Hepatocyte (in vitro differentiated cells): ENCODE results near the gene RIPK1. TPM values are rescaled to one million over a fixed set of nuclear protein-coding genes. Genes with fewer than 3 reads are reported as not detected.
"Not testable (repeated sequence)": the region's sequence is repeated elsewhere in the genome, so short reads cannot be mapped to it uniquely, and the experiment has no call there.

Source experiments
- DNase-seq: peaks from one replicate; pipeline ENCODE4 v3.0.0-alpha.2; 2016; ENCODE audit warnings: low spot score
- H2AFZ ChIP-seq: fragments of 200-600 bp; sonication (generic); 2 replicates; pipeline ENCODE4 v1.6.0; 2016; ENCODE audit warnings: antibody characterized with exemption, mild to moderate bottlenecking
- H3K27ac ChIP-seq: fragments of 200-600 bp; sonication (generic); 2 replicates; pipeline ENCODE4 v1.5.1; 2016; ENCODE audit warnings: mild to moderate bottlenecking
- H3K27me3 ChIP-seq: fragments of 200-600 bp; sonication (generic); 2 replicates; pipeline ENCODE4 v1.6.1; 2016
- H3K36me3 ChIP-seq: fragments of 200-600 bp; sonication (generic); replicated peaks from 2 replicates; pipeline ENCODE4 v1.5.1; 2016; ENCODE audit warnings: low read depth; ENCODE audit not compliant: insufficient read depth
- H3K4me1 ChIP-seq: fragments of 200-600 bp; sonication (generic); 2 replicates; pipeline ENCODE4 v1.5.1; 2016; ENCODE audit warnings: mild to moderate bottlenecking, moderate library complexity; ENCODE audit not compliant: insufficient read depth
- H3K4me2 ChIP-seq: fragments of 200-600 bp; sonication (generic); 2 replicates; pipeline ENCODE4 v1.6.0; 2016
- H3K4me3 ChIP-seq: fragments of 200-600 bp; sonication (generic); 2 replicates; pipeline ENCODE4 v1.5.1; 2016; ENCODE audit warnings: mild to moderate bottlenecking
- H3K79me2 ChIP-seq: fragments of 200-600 bp; sonication (generic); 2 replicates; pipeline ENCODE4 v1.6.0; 2017; ENCODE audit warnings: mild to moderate bottlenecking
- H3K9me2 ChIP-seq: fragments of 200-600 bp; sonication (generic); replicated peaks from 2 replicates; pipeline ENCODE4 v1.6.0; 2017; ENCODE audit warnings: mild to moderate bottlenecking; ENCODE audit not compliant: insufficient read depth
- H3K9me3 ChIP-seq: fragments of 200-600 bp; sonication (generic); 2 replicates; pipeline ENCODE4 v1.5.1; 2016; ENCODE audit warnings: low read depth, mild to moderate bottlenecking
- H4K20me1 ChIP-seq: fragments of 200-600 bp; sonication (generic); 2 replicates; pipeline ENCODE4 v1.6.0; 2016; ENCODE audit warnings: mild to moderate bottlenecking; ENCODE audit not compliant: insufficient read depth, poor library complexity, severe bottlenecking
- CTCF ChIP-seq: fragments of 200-600 bp; sonication (generic); IDR thresholded peaks from 2 replicates; pipeline ENCODE4 v1.5.1; 2016; ENCODE audit warnings: antibody characterized with exemption, mild to moderate bottlenecking; ENCODE audit not compliant: poor library complexity
- EZH2 ChIP-seq: fragments of 200-600 bp; sonication (generic); IDR thresholded peaks from 2 replicates; pipeline ENCODE4 v1.6.1; 2016; ENCODE audit warnings: antibody characterized with exemption, mild to moderate bottlenecking, borderline replicate concordance
- EZH2phosphoT487 ChIP-seq: fragments of 200-600 bp; sonication (generic); IDR thresholded peaks from one replicate; pipeline ENCODE4 v1.6.1; 2018; ENCODE audit warnings: antibody characterized with exemption, mild to moderate bottlenecking, low read depth, moderate library complexity; ENCODE audit not compliant: unreplicated experiment, severe bottlenecking
- WGBS: methylation state at CpG from one replicate; pipeline ENCODE4 v1.1.6; 2016; ENCODE audit warnings: low lambda C conversion rate; ENCODE audit errors: missing lambda C conversion rate; 5-methylcytosine and 5-hydroxymethylcytosine counted together
- polyA plus RNA-seq: library from polyadenylated mRNA; unstranded; fragments of >200 nt; fragmentation: Nextera tagmentation; extraction: Ambion mirVana; gene quantifications from 2 replicates; pipeline ENCODE4 v1.2.1, GENCODE V29; 2016
- total RNA-seq: library from RNA; depleted of rRNA; stranded (reverse); fragments of >200 nt; gene quantifications from 2 replicates; pipeline ENCODE4 v1.2.3, GENCODE V29; 2014

RIPK1 gene
- total and polyA plus RNA-seq, 2 experiments from 2014 or later: 14.6 to 16.2 TPM

GRCh38 chr6:3137057-3137777 lies 68.9 kb downstream of the RIPK1 start:
- no peaks in the 10 kb centered on the region for H3K9me2 ChIP-seq
- no peak for DNase-seq
- H3K27ac ChIP-seq: no peak overlapping the region
- H3K4me1 ChIP-seq: peaks cover 17% of the 10 kb centered on the region
- TF ChIP-seq CTCF: no peak
- H3K4me2 ChIP-seq: no peak overlapping the region
- H3K9me3 ChIP-seq: no peaks in the 10 kb centered on the region
- H4K20me1 ChIP-seq: no peaks in the 10 kb centered on the region
- no peaks in the 10 kb centered on the region for H3K36me3 ChIP-seq
- no peaks in the 10 kb centered on the region for H3K79me2 ChIP-seq
- H3K27me3 ChIP-seq: no peaks in the 10 kb centered on the region
- WGBS: 92% methylated on average over 12 of the region's 12 CpGs
- H3K4me3 ChIP-seq: no peak overlapping the region
- no peak overlapping the region for H2AFZ ChIP-seq

GRCh38 chr6:3137873-3138272 lies 69.6 kb downstream of the RIPK1 start:
- not testable (repeated sequence) for H2AFZ ChIP-seq, H3K79me2 ChIP-seq, H3K36me3 ChIP-seq, H3K27me3 ChIP-seq, DNase-seq, H3K27ac ChIP-seq, H3K4me3 ChIP-seq, H3K4me2 ChIP-seq, H3K9me3 ChIP-seq, H4K20me1 ChIP-seq, H3K9me2 ChIP-seq
- whole genome bisulfite sequencing: 97% methylated on average over 6 of the region's 6 CpGs
- H3K4me1 ChIP-seq: peaks cover 17% of the 10 kb centered on the region

- no peaks in the 10 kb centered on the region for H3K9me3 ChIP-seq
- no peak for TF ChIP-seq CTCF
- no peak for TF ChIP-seq EZH2
- TF ChIP-seq EZH2phosphoT487: no peak
- no peak overlapping the region for H2AFZ ChIP-seq
- H3K4me3 ChIP-seq: no peak overlapping the region
- H3K27me3 ChIP-seq: no peaks in the 10 kb centered on the region
- H3K79me2 ChIP-seq: no peaks in the 10 kb centered on the region
- H3K36me3 ChIP-seq: no peaks in the 10 kb centered on the region
- H4K20me1 ChIP-seq: no peaks in the 10 kb centered on the region
- DNase-seq: no peak
- peaks cover 17% of the 10 kb centered on the region for H3K4me1 ChIP-seq
- peak overlapping the region; percentile 60 for H3K27ac ChIP-seq
- H3K9me2 ChIP-seq: no peaks in the 10 kb centered on the region
- 93% methylated on average over 1 of the region's 1 CpG for WGBS
- H3K4me2 ChIP-seq: no peak overlapping the region
Measured at GRCh38 chr6:3138341-3138740, 70.0 kb downstream of the RIPK1 start.

- TF ChIP-seq EZH2 (no peak), EZH2phosphoT487 (no peak), CTCF (no peak)
- Histone ChIP-seq H2AFZ (no peak overlapping the region), H3K4me3 (no peak overlapping the region), H3K9me3 (no peaks in the 10 kb centered on the region), H3K79me2 (no peaks in the 10 kb centered on the region), H3K4me2 (peak overlapping the region; percentile 38), H3K36me3 (no peaks in the 10 kb centered on the region), H3K4me1 (peaks cover 17% of the 10 kb centered on the region), H3K27me3 (no peaks in the 10 kb centered on the region), H3K9me2 (no peaks in the 10 kb centered on the region), H4K20me1 (no peaks in the 10 kb centered on the region), H3K27ac (peak overlapping the region; percentile 67)
- DNase-seq: peak; percentile 82
- WGBS: 63% methylated on average over 14 of the region's 14 CpGs
Measured at GRCh38 chr6:3139090-3139903, 71.0 kb downstream of the RIPK1 start.
